Keratinocyte (primary cell): Measurements from ENCODE around the gene CCDC141. TPM values are rescaled to one million over a fixed set of nuclear protein-coding genes. Genes with fewer than 3 reads are reported as not detected.

Experiments
- DNase-seq: peaks from one replicate; pipeline ENCODE4 v3.0.0-alpha.2; 2011; ENCODE audit warnings: low read depth, missing footprints, low spot score
- FAIRE-seq: peaks from 2 replicates; lab custom pipeline; 2011; peaks lifted over from hg19 to GRCh38; lab: Jason Lieb, UNC
- H2AFZ ChIP-seq: 2 replicates; pipeline ENCODE4 v1.6.0; 2012; ENCODE audit warnings: low read length, control low read depth, inconsistent platforms; ENCODE audit not compliant: control insufficient read depth
- H3K27ac ChIP-seq: 2 replicates; pipeline ENCODE4 v1.5.1; 2011; ENCODE audit warnings: low read length; ENCODE audit not compliant: control insufficient read depth, insufficient read depth
- H3K27me3 ChIP-seq: 3 replicates; pipeline ENCODE4 v1.6.0; 2011; ENCODE audit warnings: low read length; ENCODE audit not compliant: control insufficient read depth, insufficient read depth; ENCODE audit errors: extremely low read depth
- H3K36me3 ChIP-seq, 2 experiments: 2 replicates in 1 of 2; 3 replicates in 1 of 2; pipeline ENCODE4 v1.5.1; 2011; ENCODE audit warnings: low read length in 2 of 2, mild to moderate bottlenecking in 1 of 2; ENCODE audit not compliant: control insufficient read depth in 2 of 2, insufficient read depth in 2 of 2; ENCODE audit errors: extremely low read depth in 1 of 2
- H3K4me1 ChIP-seq: 3 replicates; pipeline ENCODE4 v1.5.1; 2011; ENCODE audit warnings: low read length; ENCODE audit not compliant: control insufficient read depth, insufficient read depth; ENCODE audit errors: extremely low read depth
- H3K4me2 ChIP-seq: 3 replicates; pipeline ENCODE4 v1.6.0; 2011; ENCODE audit warnings: low read depth, low read length; ENCODE audit not compliant: control insufficient read depth, insufficient read depth; ENCODE audit errors: extremely low read depth
- H3K4me3 ChIP-seq, 3 experiments: fragments of 200-600 bp in 1 of 3; sonication (generic) in 1 of 3; 2 replicates in 2 of 3; 3 replicates in 1 of 3; pipeline ENCODE4 v1.5.1; 2011 to 2016; ENCODE audit warnings: low read length in 3 of 3, mild to moderate bottlenecking in 3 of 3, control low read depth in 2 of 3, inconsistent platforms in 1 of 3, low read depth in 1 of 3, mixed read lengths in 1 of 3, mixed run types in 1 of 3, moderate library complexity in 1 of 3; ENCODE audit not compliant: control insufficient read depth in 2 of 3, insufficient read depth in 2 of 3; ENCODE audit errors: extremely low read depth in 1 of 3
- H3K79me2 ChIP-seq: 2 replicates; pipeline ENCODE4 v1.6.0; 2012; ENCODE audit warnings: low read length; ENCODE audit not compliant: control insufficient read depth, insufficient read depth
- H3K9ac ChIP-seq: 3 replicates; pipeline ENCODE4 v1.6.0; 2011; ENCODE audit warnings: low read length; ENCODE audit not compliant: control insufficient read depth, insufficient read depth; ENCODE audit errors: extremely low read depth
- H3K9me1 ChIP-seq: 3 replicates; pipeline ENCODE4 v1.6.0; 2011; ENCODE audit warnings: low read length; ENCODE audit not compliant: control insufficient read depth, insufficient read depth; ENCODE audit errors: extremely low read depth
- H3K9me3 ChIP-seq: 2 replicates; pipeline ENCODE4 v1.5.1; 2012; ENCODE audit warnings: low read depth, low read length; ENCODE audit not compliant: control insufficient read depth
- H4K20me1 ChIP-seq: 3 replicates; pipeline ENCODE4 v1.6.0; 2011; ENCODE audit warnings: low read length; ENCODE audit not compliant: control insufficient read depth, insufficient read depth; ENCODE audit errors: extremely low read depth
- EZH2 ChIP-seq: IDR thresholded peaks from one replicate; pipeline ENCODE4 v1.6.1; 2012; ENCODE audit warnings: inconsistent platforms, mild to moderate bottlenecking, low read length, moderate library complexity
- dilution Hi-C: fragments of 300-500 bp; cut with MboI; formaldehyde crosslinking; loops from one replicate; pipeline ENCODE4 v1.7.0; 2020; ENCODE audit warnings: low sequenced_read_pairs; ENCODE audit not compliant: extremely low pct_ligation_motif_present
- polyA plus RNA-seq, 5 experiments: library from polyadenylated mRNA; depleted of rRNA in 3 of 5; stranded (reverse) in 3 of 5; stranded (forward) in 1 of 5; unstranded in 1 of 5; fragments of >200 nt; gene quantifications; 1 replicate in 1 of 5; 2 replicates in 3 of 5; 3 replicates in 1 of 5; pipeline versions ENCODE4 v1.2.1 to v1.2.3, GENCODE V29; 2011 to 2012; ENCODE audit warnings: missing spikeins in 2 of 5, low read depth in 1 of 5, low replicate concordance in 1 of 5
- TF ChIP-seq, protein P1 (sequence below), 3 experiments: IDR thresholded peaks in 1 of 3; conservative IDR thresholded peaks in 1 of 3; optimal IDR thresholded peaks in 1 of 3; 2 replicates in 2 of 3; 3 replicates in 1 of 3; pipeline versions ENCODE3 to v1.5.1; 2011; ENCODE audit warnings: low read length in 3 of 3, mild to moderate bottlenecking in 3 of 3, moderate library complexity in 2 of 3, control low read depth in 1 of 3, inconsistent platforms in 1 of 3; ENCODE audit not compliant: insufficient read depth in 2 of 3; ENCODE audit errors: extremely low read depth in 1 of 3

Gene CCDC141
- polyA plus RNA-seq, 1 donor (not counting 4 experiments of a cell fraction or from before 2014, with no cell fraction given), result not detected

DNA sequence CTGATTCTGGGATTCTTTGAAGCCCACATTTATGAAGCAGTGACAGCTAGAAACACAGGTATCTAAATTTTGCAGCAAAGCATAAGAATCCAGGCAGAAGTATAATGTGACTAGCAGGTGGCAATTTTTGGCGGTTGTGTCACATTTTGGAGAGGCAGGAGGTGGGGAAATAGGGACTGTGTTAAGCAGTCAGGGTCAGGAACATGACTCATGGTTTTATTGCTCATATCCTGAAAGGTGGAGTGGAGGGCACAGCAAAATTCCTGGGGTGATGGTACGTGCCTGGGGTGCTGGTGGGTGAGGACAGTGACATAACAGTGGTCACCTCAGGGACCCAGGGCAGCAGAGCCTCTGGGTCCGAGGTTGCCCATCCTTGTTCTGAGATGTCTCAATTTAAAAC lies 179.2 kb downstream of the CCDC141 start:
- H3K4me3 ChIP-seq, result no peak overlapping the region
- dilution Hi-C loops, result no loop called here
- H3K9me3 ChIP-seq, result no peaks in the 10 kb centered on the region
- no peaks in the 10 kb centered on the region for H3K79me2 ChIP-seq
- H3K27me3 ChIP-seq, result no peaks in the 10 kb centered on the region
- no peak overlapping the region for H3K27ac ChIP-seq
- no peaks in the 10 kb centered on the region for H3K36me3 ChIP-seq
- FAIRE-seq (peak; percentile 46), DNase-seq (no peak)
- H3K9ac ChIP-seq, result no peak overlapping the region
- H4K20me1 ChIP-seq, result no peaks in the 10 kb centered on the region
- no peak for TF ChIP-seq EZH2
- TF ChIP-seq, protein P1, sequence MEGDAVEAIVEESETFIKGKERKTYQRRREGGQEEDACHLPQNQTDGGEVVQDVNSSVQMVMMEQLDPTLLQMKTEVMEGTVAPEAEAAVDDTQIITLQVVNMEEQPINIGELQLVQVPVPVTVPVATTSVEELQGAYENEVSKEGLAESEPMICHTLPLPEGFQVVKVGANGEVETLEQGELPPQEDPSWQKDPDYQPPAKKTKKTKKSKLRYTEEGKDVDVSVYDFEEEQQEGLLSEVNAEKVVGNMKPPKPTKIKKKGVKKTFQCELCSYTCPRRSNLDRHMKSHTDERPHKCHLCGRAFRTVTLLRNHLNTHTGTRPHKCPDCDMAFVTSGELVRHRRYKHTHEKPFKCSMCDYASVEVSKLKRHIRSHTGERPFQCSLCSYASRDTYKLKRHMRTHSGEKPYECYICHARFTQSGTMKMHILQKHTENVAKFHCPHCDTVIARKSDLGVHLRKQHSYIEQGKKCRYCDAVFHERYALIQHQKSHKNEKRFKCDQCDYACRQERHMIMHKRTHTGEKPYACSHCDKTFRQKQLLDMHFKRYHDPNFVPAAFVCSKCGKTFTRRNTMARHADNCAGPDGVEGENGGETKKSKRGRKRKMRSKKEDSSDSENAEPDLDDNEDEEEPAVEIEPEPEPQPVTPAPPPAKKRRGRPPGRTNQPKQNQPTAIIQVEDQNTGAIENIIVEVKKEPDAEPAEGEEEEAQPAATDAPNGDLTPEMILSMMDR (optimal IDR thresholded peaks at IDR 0.05 in 1 of 3, IDR thresholded peaks at IDR 0.05 in 1 of 3, conservative IDR thresholded peaks at IDR 0.05 in 1 of 3; ENCODE audit: extremely low read depth in 1 of 3, insufficient read depth in 2 of 3, low read length in 3 of 3), result no peak
- H3K9me1 ChIP-seq, result no peaks in the 10 kb centered on the region
- peaks cover 16% of the 10 kb centered on the region for H3K4me1 ChIP-seq
- no peak overlapping the region for H3K4me2 ChIP-seq
- no peak overlapping the region for H2AFZ ChIP-seq

DNA sequence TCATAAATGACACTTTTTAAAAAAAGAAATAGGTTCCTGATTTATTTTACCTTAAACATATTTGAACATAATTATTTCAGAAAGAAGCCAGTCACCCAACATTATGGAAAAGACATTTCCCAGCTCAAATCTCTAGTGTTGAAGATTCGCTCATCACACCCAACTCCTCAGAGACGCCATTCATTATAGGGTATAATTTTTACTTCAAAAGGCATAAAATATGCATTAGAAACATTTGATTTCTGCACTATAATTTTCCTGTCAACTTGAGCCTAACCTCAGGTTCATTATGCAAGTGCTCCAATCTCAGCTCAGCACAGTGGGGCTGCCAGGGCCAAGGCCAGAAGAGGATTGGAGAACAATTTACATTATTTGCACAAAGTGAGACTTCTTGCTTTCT lies 183.9 kb downstream of the CCDC141 start:
- H3K27ac ChIP-seq, result no peak overlapping the region
- no peak for FAIRE-seq

More for the DNA sequence above, 183.9 kb downstream of the CCDC141 start:
- no peaks in the 10 kb centered on the region for H3K27me3 ChIP-seq
- no peaks in the 10 kb centered on the region for H3K9me1 ChIP-seq
- no peak overlapping the region for H2AFZ ChIP-seq
- H3K4me2 ChIP-seq, result no peak overlapping the region
- dilution Hi-C loops, result no loop called here
- peaks cover 13% of the 10 kb centered on the region for H3K4me1 ChIP-seq
- DNase-seq, result no peak
- H3K36me3 ChIP-seq, result no peaks in the 10 kb centered on the region
- no peak overlapping the region for H3K9ac ChIP-seq
- H3K9me3 ChIP-seq, result no peaks in the 10 kb centered on the region
- H4K20me1 ChIP-seq, result no peaks in the 10 kb centered on the region
- TF ChIP-seq EZH2, result no peak
- TF ChIP-seq, protein P1 (optimal IDR thresholded peaks at IDR 0.05 in 1 of 3, IDR thresholded peaks at IDR 0.05 in 1 of 3, conservative IDR thresholded peaks at IDR 0.05 in 1 of 3; ENCODE audit: extremely low read depth in 1 of 3, insufficient read depth in 2 of 3, low read length in 3 of 3), result no peak
- H3K79me2 ChIP-seq, result no peaks in the 10 kb centered on the region
- H3K4me3 ChIP-seq, result no peak overlapping the region
